ENCODE data around the gene SGPL1.

DNA sequence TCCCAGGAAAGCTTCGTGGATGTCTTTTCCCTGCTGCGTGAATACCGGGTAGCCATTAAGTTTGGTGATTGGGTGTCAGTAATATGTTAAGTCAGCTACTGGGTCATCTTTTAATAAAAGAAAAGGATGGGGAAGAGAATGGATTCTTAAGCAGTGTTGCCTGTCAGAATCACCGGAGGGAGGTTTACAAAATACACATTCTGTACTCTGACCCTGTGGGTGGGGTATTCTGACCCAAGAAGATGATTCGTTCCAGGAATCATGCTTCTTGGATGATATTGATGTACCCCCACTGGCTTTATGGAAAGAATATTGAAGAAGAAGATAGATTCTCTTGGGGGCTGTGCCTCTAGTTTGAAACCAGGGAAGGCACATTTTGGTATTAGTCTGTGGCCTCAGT, 18.3 kb downstream of the SGPL1 start:
- TF ChIP-seq CTCF (optimal IDR thresholded peaks at IDR 0.05 in 1 of 3, IDR thresholded peaks at IDR 0.05 in 1 of 3, conservative IDR thresholded peaks at IDR 0.05 in 1 of 3; ENCODE audit: extremely low read depth in 1 of 3, insufficient read depth in 2 of 3, low read length in 3 of 3) (no peak), EZH2 (IDR thresholded peaks at IDR 0.05; ENCODE audit: low read length) (no peak)
